BE2C (cell line): ENCODE results near the gene COL6A3. TPM values are rescaled to one million over a fixed set of nuclear protein-coding genes. Genes with fewer than 3 reads are reported as not detected.

Experiments used
- DNase-seq: peaks from one replicate; pipeline ENCODE4 v3.0.0-alpha.2; 2020
- H3K27me3 ChIP-seq: fragments of 250-450 bp; sonication (Bioruptor Pico); 2 replicates; pipeline ENCODE4 v1.5.1; 2020; ENCODE audit warnings: mild to moderate bottlenecking
- H3K36me3 ChIP-seq: fragments of 250-450 bp; sonication (Bioruptor Pico); 2 replicates; pipeline ENCODE4 v1.5.1; 2020; ENCODE audit warnings: mild to moderate bottlenecking
- H3K4me1 ChIP-seq: fragments of 250-450 bp; sonication (Bioruptor Pico); 2 replicates; pipeline ENCODE4 v1.5.1; 2020
- H3K4me3 ChIP-seq: 2 replicates; pipeline ENCODE4 v1.5.1; 2011; ENCODE audit warnings: low read depth, low read length
- H3K9me3 ChIP-seq: fragments of 250-450 bp; sonication (Bioruptor Pico); 2 replicates; pipeline ENCODE4 v1.5.1; 2020
- CTCF ChIP-seq: IDR thresholded peaks from 2 replicates; pipeline ENCODE4 v1.5.1; 2012; ENCODE audit warnings: mild to moderate bottlenecking, low read depth, low read length
- polyA plus RNA-seq: library from polyadenylated mRNA; unstranded; fragments of >200 nt; gene quantifications from one replicate; pipeline ENCODE4 v1.2.1, GENCODE V29; 2012; ENCODE audit warnings: low read depth, missing spikeins; ENCODE audit not compliant: insufficient read length, insufficient read depth

The COL6A3 gene
- polyA plus RNA-seq, result 1.7 TPM

GRCh38 chr2:237413777-237414661 lies at the start of gene COL6A3:
Gene COL6A3 (minus strand): TSS chr2:237414164. CDS start chr2:237396817, 17,347 bp downstream.
- no peak for TF ChIP-seq CTCF
- DNase-seq, result no peak
- H3K4me1 ChIP-seq, result no peaks in the 10 kb centered on the region
- H3K36me3 ChIP-seq, result no peaks in the 10 kb centered on the region
- H3K27me3 ChIP-seq, result no peaks in the 10 kb centered on the region
- no peak within 1 kb of the TSS for H3K4me3 ChIP-seq
- no peaks in the 10 kb centered on the region for H3K9me3 ChIP-seq

GRCh38 chr2:237459741-237460174 lies 45.8 kb upstream of the COL6A3 start:
- Histone ChIP-seq H3K4me1 (no peaks in the 10 kb centered on the region), H3K9me3 (no peaks in the 10 kb centered on the region), H3K27me3 (no peaks in the 10 kb centered on the region), H3K36me3 (no peaks in the 10 kb centered on the region), H3K4me3 (no peak overlapping the region)
- TF ChIP-seq CTCF, result no peak
- no peak for DNase-seq

- Histone ChIP-seq H3K4me3 (no peak overlapping the region), H3K9me3 (no peaks in the 10 kb centered on the region), H3K36me3 (no peaks in the 10 kb centered on the region), H3K4me1 (no peaks in the 10 kb centered on the region), H3K27me3 (no peaks in the 10 kb centered on the region)
- no peak for TF ChIP-seq CTCF
- DNase-seq, result no peak
Measured at GRCh38 chr2:237459226-237459625, 45.3 kb upstream of the COL6A3 start.

GRCh38 chr2:237458519-237458918 lies 44.6 kb upstream of the COL6A3 start:
- Histone ChIP-seq H3K4me1 (no peaks in the 10 kb centered on the region), H3K9me3 (no peaks in the 10 kb centered on the region), H3K4me3 (no peak overlapping the region), H3K36me3 (no peaks in the 10 kb centered on the region), H3K27me3 (no peaks in the 10 kb centered on the region)
- no peak for DNase-seq
- TF ChIP-seq CTCF, result no peak

- no peak for DNase-seq
- Histone ChIP-seq H3K9me3 (no peaks in the 10 kb centered on the region), H3K36me3 (no peaks in the 10 kb centered on the region), H3K4me1 (no peaks in the 10 kb centered on the region), H3K4me3 (no peak overlapping the region), H3K27me3 (no peaks in the 10 kb centered on the region)
- no peak for TF ChIP-seq CTCF
Measured at GRCh38 chr2:237457388-237457941, 43.5 kb upstream of the COL6A3 start.
